GM23338 (cell line): ENCODE data around the gene URI1. TPM values are rescaled to one million over a fixed set of nuclear protein-coding genes. Genes with fewer than 3 reads are reported as not detected.

Experiments used
- ATAC-seq: fragments of 200-7000 bp; cut with Tn5 transposase; 3 replicates; pipeline ENCODE4 v1.9.1; 2020
- DNase-seq: peaks from one replicate; pipeline ENCODE4 v3.0.0-alpha.2; 2015; ENCODE audit warnings: low spot score
- H2AFZ ChIP-seq: fragments of 200-600 bp; sonication (generic); 2 replicates; pipeline ENCODE4 v1.8.0; 2016; ENCODE audit warnings: antibody characterized with exemption, mild to moderate bottlenecking, moderate library complexity
- H3F3A ChIP-seq: fragments of 200-600 bp; sonication (generic); replicated peaks from 2 replicates; pipeline ENCODE4 v1.8.0; 2017; ENCODE audit warnings: antibody characterized with exemption, mixed run types, low read depth
- H3K27ac ChIP-seq: fragments of 200-600 bp; sonication (generic); 2 replicates; pipeline ENCODE4 v1.6.1; 2016; ENCODE audit warnings: low read depth
- H3K27me3 ChIP-seq: fragments of 200-600 bp; sonication (generic); 2 replicates; pipeline ENCODE4 v1.8.0; 2016; ENCODE audit warnings: mild to moderate bottlenecking, mixed run types, moderate library complexity; ENCODE audit not compliant: insufficient read depth
- H3K36me3 ChIP-seq: fragments of 200-600 bp; sonication (generic); 2 replicates; pipeline ENCODE4 v1.8.0; 2016; ENCODE audit warnings: mild to moderate bottlenecking; ENCODE audit not compliant: insufficient read depth
- H3K4me1 ChIP-seq: fragments of 200-600 bp; sonication (generic); 2 replicates; pipeline ENCODE4 v1.8.0; 2016; ENCODE audit warnings: mild to moderate bottlenecking, moderate library complexity; ENCODE audit not compliant: insufficient read depth
- H3K4me2 ChIP-seq: fragments of 200-600 bp; sonication (generic); 2 replicates; pipeline ENCODE4 v1.7.1; 2017; ENCODE audit warnings: mixed run types
- H3K4me3 ChIP-seq: fragments of 200-600 bp; sonication (generic); 2 replicates; pipeline ENCODE4 v1.6.1; 2016; ENCODE audit warnings: mixed run types
- H3K79me2 ChIP-seq: fragments of 200-600 bp; sonication (generic); replicated peaks from 2 replicates; pipeline ENCODE4 v1.8.0; 2017; ENCODE audit warnings: mild to moderate bottlenecking; ENCODE audit not compliant: insufficient read depth
- H3K9me2 ChIP-seq: fragments of 200-600 bp; sonication (generic); 2 replicates; pipeline ENCODE4 v1.8.0; 2017; ENCODE audit not compliant: insufficient read depth
- H4K20me1 ChIP-seq: fragments of 200-600 bp; sonication (generic); replicated peaks from 2 replicates; pipeline ENCODE4 v1.8.0; 2017; ENCODE audit warnings: mild to moderate bottlenecking; ENCODE audit not compliant: insufficient read depth
- H3K27ac Mint-ChIP-seq: 2 replicates; pipeline ENCODE4 v1.8.0; 2020; ENCODE audit warnings: inconsistent platforms, mild to moderate bottlenecking, moderate library complexity, mixed read lengths
- H3K27me3 Mint-ChIP-seq: 3 replicates; pipeline ENCODE4 v1.8.0; 2022; ENCODE audit warnings: low read depth, mild to moderate bottlenecking, moderate library complexity, mixed read lengths, inconsistent platforms; ENCODE audit not compliant: insufficient read depth, poor library complexity
- H3K36me3 Mint-ChIP-seq: 3 replicates; pipeline ENCODE4 v1.8.0; 2021; ENCODE audit warnings: low read depth, mild to moderate bottlenecking, inconsistent platforms, moderate library complexity, mixed read lengths
- H3K4me1 Mint-ChIP-seq: 3 replicates; pipeline ENCODE4 v1.8.0; 2020; ENCODE audit warnings: mild to moderate bottlenecking, inconsistent platforms, mixed read lengths
- H3K4me3 Mint-ChIP-seq: 3 replicates; pipeline ENCODE4 v1.8.0; 2021; ENCODE audit warnings: moderate library complexity, mild to moderate bottlenecking, inconsistent platforms, mixed read lengths
- H3K9me3 Mint-ChIP-seq: 3 replicates; pipeline ENCODE4 v1.8.0; 2020; ENCODE audit warnings: moderate library complexity, mild to moderate bottlenecking, inconsistent platforms, mixed read lengths
- CREB1 ChIP-seq: fragments of 250-450 bp; sonication (Bioruptor Pico); IDR thresholded peaks from 2 replicates; pipeline ENCODE4 v1.5.0; 2020; ENCODE audit warnings: low read depth, mild to moderate bottlenecking, moderate library complexity
- CTCF ChIP-seq, 2 experiments: fragments of 200-600 bp in 1 of 2; sonication (generic) in 1 of 2; conservative IDR thresholded peaks; 2 replicates each; pipeline versions ENCODE4 v1.5.1 to v1.6.1; 2016 to 2017; ENCODE audit warnings: antibody characterized with exemption in 2 of 2, low read depth in 2 of 2, mild to moderate bottlenecking in 2 of 2, moderate library complexity in 1 of 2
- ETS1 ChIP-seq: IDR thresholded peaks from 2 replicates; pipeline ENCODE4 v1.6.1; 2016; ENCODE audit warnings: antibody characterized with exemption
- EZH2 ChIP-seq: fragments of 200-600 bp; sonication (generic); IDR thresholded peaks from one replicate; pipeline ENCODE4 v1.8.0; 2017; ENCODE audit warnings: antibody characterized with exemption, mild to moderate bottlenecking, low read depth; ENCODE audit not compliant: unreplicated experiment
- EZH2phosphoT487 ChIP-seq: fragments of 200-600 bp; sonication (generic); IDR thresholded peaks from one replicate; pipeline ENCODE4 v1.8.1; 2018; ENCODE audit warnings: antibody characterized with exemption; ENCODE audit not compliant: unreplicated experiment
- JUNB ChIP-seq: IDR thresholded peaks from one replicate; pipeline ENCODE4 v1.6.1; 2016; ENCODE audit warnings: antibody characterized with exemption; ENCODE audit not compliant: unreplicated experiment
- NANOG ChIP-seq: IDR thresholded peaks from 2 replicates; pipeline ENCODE4 v1.6.1; 2016; ENCODE audit warnings: antibody characterized with exemption, borderline replicate concordance
- POLR2AphosphoS5 ChIP-seq: IDR thresholded peaks from 2 replicates; pipeline ENCODE4 v1.6.1; 2016; ENCODE audit warnings: antibody characterized with exemption, low read depth
- REST ChIP-seq: IDR thresholded peaks from one replicate; pipeline ENCODE4 v1.6.1; 2018; ENCODE audit warnings: antibody characterized with exemption; ENCODE audit not compliant: unreplicated experiment
- ZNF114 ChIP-seq: fragments of 250-450 bp; sonication (Bioruptor Pico); IDR thresholded peaks from 2 replicates; pipeline ENCODE4 v1.5.0; 2020; ENCODE audit warnings: mild to moderate bottlenecking, moderate library complexity
- ZNF331 ChIP-seq: fragments of 250-450 bp; sonication (Bioruptor Pico); IDR thresholded peaks from 2 replicates; pipeline ENCODE4 v1.5.0; 2020; ENCODE audit warnings: low read depth, mild to moderate bottlenecking, moderate library complexity
- ZNF462 ChIP-seq: fragments of 250-450 bp; sonication (Bioruptor Pico); IDR thresholded peaks from 2 replicates; pipeline ENCODE4 v1.5.0; 2020; ENCODE audit warnings: mild to moderate bottlenecking, moderate library complexity
- polyA plus RNA-seq: library from polyadenylated mRNA; unstranded; fragments of >200 nt; fragmentation: Nextera tagmentation; extraction: Ambion mirVana; gene quantifications from 2 replicates; pipeline ENCODE4 v1.2.1, GENCODE V29; 2016
- total RNA-seq: library from RNA; depleted of rRNA; stranded (reverse); fragments of >200 nt; shearing (Covaris generic); gene quantifications from 2 replicates; pipeline ENCODE4 v1.2.3, GENCODE V29; 2014

URI1 gene
- total and polyA plus RNA-seq, 2 experiments from 2014 or later, result 27.6 to 68.4 TPM

- H3K4me3 Mint-ChIP-seq, result no peak overlapping the region
- no peak for TF ChIP-seq CTCF (conservative IDR thresholded peaks at IDR 0.05; ENCODE audit: low read depth in 2 of 2)
- TF ChIP-seq CREB1 (CRISPR knock-in tag), result no peak
- TF ChIP-seq ETS1, result no peak
- no peak for TF ChIP-seq ZNF462
- TF ChIP-seq REST, result no peak
- TF ChIP-seq EZH2phosphoT487, result no peak
- no peak for TF ChIP-seq ZNF331 (CRISPR knock-in tag)
- TF ChIP-seq NANOG, result no peak
- TF ChIP-seq EZH2, result no peak
- no peak for TF ChIP-seq POLR2AphosphoS5
- no peak for TF ChIP-seq ZNF114 (CRISPR knock-in tag)
- no peak for TF ChIP-seq JUNB
Measured at GRCh38 chr19:29896802-29897201, 45.2 kb upstream of the URI1 start.

More at GRCh38 chr19:29896802-29897201, 45.2 kb upstream of the URI1 start:
- no peak overlapping the region for H3K27ac Mint-ChIP-seq
- Histone ChIP-seq H3K27ac (no peak overlapping the region), H3K4me2 (no peak overlapping the region), H2AFZ (no peak overlapping the region), H3K36me3 (no peaks in the 10 kb centered on the region), H3K4me1 (no peaks in the 10 kb centered on the region), H3K9me2 (no peaks in the 10 kb centered on the region), H3K4me3 (no peak overlapping the region), H3K79me2 (no peaks in the 10 kb centered on the region), H3F3A (no peaks in the 10 kb centered on the region), H3K27me3 (no peaks in the 10 kb centered on the region), H4K20me1 (no peaks in the 10 kb centered on the region)
- no peaks in the 10 kb centered on the region for H3K36me3 Mint-ChIP-seq
- H3K9me3 Mint-ChIP-seq, result no peaks in the 10 kb centered on the region
- no peak for DNase-seq
- no peaks in the 10 kb centered on the region for H3K27me3 Mint-ChIP-seq
- H3K4me1 Mint-ChIP-seq, result no peaks in the 10 kb centered on the region; the same call in 2 of the 3 replicates
- ATAC-seq, result no peak
